HG03066 (cell line): ENCODE data around the gene WBP11.
"Not testable (repeated sequence)": the region's sequence is repeated elsewhere in the genome, so short reads cannot be mapped to it uniquely, and the experiment has no call there.

Experiments
- ATAC-seq: cut with Tn5 transposase; IDR thresholded peaks from one replicate; pipeline ENCODE4 v1.9.1; 2021; ENCODE audit warnings: low read depth; ENCODE audit not compliant: unreplicated experiment

WBP11 gene

GRCh38 chr12:14774074-14774905, 29.0 kb downstream of the WBP11 start:
- ATAC-seq, result peak; percentile 51

- peak; percentile 13 for ATAC-seq
Measured at GRCh38 chr12:14773685-14774073, 29.6 kb downstream of the WBP11 start.

GRCh38 chr12:14772946-14773345, 30.3 kb downstream of the WBP11 start:
- ATAC-seq, result no peak

GRCh38 chr12:14771651-14772137, 31.6 kb downstream of the WBP11 start:
- ATAC-seq, result no peak

DNA sequence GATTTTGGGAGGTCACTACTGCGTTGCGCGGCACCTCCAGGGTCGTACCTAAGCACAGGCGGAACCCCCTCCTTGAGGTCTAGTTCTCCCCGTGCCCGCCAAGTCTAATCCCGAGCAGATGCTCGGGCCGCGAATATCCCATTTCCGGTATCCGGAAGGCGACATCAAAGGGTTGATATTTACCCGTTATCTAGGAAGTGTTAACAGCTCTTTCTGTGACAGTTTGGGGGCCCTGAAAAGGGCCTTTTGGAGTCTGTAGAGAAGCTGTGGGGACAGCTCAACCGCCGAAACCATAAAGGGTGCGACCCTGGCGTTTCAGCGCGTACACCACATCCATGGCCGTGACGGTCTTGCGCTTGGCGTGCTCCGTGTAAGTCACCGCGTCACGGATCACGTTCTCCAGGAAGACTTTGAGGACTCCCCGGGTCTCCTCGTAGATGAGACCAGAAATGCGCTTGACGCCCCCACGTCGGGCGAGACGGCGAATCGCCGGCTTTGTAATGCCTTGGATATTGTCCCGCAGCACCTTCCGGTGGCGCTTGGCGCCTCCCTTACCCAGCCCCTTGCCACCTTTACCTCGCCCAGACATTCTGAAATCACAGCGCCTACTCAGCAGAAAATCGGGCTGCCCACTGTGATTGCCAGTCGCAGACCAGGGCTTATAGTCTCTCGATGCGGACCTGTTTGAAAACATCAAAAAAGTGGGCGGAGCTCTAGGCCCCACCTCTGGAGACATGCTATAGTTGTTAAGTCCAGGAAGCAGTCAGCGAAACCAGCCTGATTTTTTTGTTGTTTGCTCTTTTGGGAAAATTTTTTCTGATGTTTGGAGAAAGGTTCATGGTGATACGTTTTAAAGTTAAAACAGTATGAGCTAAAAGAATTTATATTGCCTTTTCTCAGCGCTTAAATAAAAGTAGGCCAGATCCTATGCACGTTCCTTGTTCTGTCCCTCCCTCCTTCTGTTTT, 32.5 kb downstream of the WBP11 start:
- peak; percentile 15 for ATAC-seq

DNA sequence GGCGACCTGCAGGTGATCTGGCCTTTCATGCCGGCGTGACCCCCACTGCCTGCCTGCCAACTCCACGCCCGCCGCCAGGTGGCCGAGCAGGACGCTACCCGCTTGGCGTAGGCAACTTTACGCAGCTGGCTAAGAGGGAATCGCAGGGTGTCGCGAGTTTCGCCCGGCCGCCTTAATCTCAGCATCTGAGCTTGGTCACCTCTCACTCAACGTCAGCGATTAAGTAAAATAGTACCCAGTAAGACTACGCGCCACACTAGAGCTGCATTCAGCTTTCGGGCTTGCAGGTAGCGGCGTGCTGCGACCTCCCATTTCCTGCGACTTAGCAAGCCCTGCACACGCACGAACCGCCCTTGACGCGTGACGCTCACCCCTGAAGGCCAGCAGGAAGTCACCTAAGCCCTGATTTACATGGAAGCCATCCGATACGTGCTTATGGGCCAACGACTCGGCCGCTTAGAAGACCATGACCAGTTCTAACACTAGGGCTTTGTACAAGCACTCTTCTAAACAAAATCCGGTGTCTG, 33.2 kb downstream of the WBP11 start:
- peak; percentile 35 for ATAC-seq

GRCh38 chr12:14769466-14769968, 33.8 kb downstream of the WBP11 start:
- no peak for ATAC-seq

DNA sequence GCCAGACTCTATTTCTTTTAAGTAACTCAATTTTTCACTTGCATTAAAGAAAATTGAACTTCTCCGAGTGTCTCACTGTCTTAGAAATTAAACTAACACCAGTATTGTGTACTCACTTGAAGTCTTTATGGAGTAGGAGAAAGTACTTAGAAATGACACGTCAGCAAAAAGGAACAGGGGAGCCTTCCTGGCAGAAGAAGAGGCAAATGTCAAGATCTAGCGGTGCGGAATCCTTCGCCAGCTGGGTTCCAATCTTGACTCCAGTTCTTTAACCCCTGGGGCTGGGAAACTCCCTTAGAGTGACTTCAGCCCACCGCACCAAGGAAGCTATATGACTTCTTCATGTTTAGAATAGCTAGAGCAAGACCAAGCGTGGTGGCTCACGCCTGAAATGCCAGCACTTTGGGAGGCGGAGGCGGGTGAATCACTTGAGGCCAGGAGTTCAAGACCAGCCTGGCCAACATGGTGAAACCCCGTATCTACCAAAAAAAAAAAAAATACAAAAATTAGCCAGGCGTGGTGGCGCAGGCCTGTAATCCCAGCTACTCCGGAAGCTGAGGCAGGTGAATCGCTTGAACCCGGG, 34.4 kb downstream of the WBP11 start:
- no peak for ATAC-seq

DNA sequence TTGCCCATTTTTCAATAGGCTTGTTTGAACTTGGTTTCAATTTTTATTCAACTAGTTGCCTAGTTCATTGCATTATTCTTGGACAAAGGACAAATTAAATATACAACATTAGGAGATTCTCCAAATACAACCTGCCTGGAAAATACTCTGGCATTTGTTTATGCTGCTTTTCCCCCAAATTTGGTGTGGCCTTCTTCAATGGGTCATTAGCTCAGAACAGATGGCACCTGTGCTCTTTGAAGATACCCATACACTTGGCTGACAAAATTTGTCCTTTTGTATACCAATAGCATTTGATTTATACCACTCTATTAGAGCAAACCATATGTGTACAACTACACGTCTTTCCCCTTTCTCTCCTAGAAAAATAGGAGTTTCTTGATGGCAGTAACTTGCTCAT, 35.7 kb downstream of the WBP11 start:
- ATAC-seq, result no peak

DNA sequence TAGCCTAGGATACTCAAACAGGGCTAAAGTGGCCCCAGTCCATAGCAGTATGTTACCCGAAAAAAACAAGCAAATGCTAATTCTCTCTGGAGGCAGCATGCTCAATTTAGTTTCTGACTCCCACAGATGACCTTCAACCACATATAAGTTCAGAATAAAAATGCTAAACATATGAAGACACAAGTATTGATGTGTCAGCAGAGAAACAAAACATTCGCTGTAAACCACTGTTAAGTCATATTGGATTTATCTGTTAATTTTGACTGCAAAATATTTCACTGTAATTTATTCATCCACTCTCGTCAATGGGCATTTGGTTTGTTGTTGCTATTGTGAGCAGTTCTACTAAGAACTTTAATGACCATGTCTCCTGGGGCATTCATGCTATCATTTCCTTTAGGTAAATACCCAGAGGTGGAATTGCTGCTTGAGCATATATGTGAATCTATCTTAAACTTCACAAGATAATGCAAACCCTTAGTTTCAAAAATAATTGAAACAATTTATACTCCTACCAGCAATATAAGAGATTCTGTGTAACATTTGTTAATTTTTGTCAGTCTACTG, 36.5 kb downstream of the WBP11 start:
- no peak for ATAC-seq

GRCh38 chr12:14766020-14766419, 37.3 kb downstream of the WBP11 start:
- not testable (repeated sequence) for ATAC-seq

GRCh38 chr12:14765398-14765797, 37.9 kb downstream of the WBP11 start:
- no peak for ATAC-seq

DNA sequence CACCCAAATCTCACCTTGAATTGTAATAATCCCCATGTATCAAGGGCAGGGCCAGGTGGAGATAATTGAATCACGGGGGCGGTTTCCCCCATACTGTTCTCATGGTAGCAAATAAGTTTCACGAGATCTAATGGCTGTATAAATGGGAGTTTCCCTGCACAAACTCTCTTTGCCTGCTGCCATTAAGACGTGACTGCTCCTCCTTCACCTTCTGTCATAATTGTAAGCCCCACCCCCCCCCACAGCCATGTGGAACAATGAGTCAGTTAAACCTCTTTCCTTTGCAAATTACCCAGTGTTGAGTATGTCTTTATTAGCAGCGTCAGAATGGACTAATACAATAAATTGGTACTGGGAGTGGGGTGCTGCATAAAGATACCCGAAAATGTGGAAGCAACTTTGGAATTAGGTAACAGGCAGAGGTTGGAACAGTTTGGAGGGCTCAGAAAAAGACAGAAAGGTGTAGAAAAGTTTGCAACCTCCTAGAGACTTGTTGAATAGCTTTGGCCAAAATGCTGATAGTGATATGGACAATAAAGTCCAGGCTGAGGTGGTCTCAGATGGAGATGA, 43.5 kb downstream of the WBP11 start:
- not testable (repeated sequence) for ATAC-seq

DNA sequence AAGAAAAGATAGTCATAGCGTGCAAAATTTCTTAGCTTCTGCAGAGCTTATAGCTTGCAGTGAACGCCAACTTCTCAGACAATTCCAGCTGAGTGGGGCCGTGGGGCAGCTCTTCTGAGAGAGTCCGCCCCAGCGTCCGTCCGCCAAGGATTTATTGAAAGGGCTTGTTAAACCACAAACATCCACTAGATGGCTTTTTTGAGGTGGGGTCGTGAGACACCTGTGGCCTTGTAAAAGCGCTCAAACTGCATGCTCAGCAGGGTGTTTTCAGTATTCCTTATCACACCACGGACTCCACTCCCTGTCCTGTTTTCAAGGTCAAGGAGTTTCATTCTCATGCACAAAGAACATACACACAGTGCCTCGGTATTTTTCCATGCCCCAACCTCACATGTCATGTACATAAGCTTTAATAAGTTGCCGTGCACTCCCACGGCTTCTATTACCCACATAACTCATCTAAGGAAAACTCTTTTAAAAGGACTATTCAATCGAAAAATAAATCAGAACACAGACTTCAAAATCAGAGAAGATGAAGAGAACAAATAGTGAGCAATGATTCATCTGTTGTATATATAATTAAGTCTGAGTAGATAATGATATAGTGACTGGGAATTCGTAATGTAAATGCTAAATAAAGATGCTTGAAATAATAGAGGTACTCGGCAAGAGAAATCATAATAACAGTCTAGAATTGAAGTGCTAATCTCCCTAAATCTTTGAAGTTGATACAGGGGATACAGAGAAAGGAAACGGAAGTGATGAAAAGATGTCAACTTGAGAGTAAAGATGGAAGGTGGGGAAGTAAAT, 46.7 kb downstream of the WBP11 start:
- ATAC-seq, result no peak

- no peak for ATAC-seq
Measured at GRCh38 chr12:14751986-14752385, 51.3 kb downstream of the WBP11 start.

- ATAC-seq, result no peak
Measured at GRCh38 chr12:14743061-14743460, 60.2 kb downstream of the WBP11 start.

DNA sequence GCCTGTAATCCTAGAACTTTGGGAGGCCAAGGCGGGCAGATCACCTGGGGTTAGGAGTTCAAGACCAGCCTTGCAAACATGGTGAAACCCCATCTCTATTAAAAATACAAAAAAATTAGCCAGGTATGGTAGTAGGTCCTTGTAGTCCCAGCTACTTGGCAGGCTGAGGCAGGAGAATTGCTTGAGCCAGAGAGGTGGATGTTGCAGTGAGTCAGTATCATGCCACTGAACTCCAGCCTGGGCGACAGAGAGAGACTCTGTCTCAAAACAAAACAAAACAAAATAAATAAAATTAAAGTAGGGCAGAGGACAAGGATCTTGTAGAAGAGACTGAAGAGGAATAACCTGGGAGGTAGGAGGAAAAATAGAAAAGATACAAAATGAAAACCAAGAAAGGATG, 61.3 kb downstream of the WBP11 start:
- no peak for ATAC-seq

DNA sequence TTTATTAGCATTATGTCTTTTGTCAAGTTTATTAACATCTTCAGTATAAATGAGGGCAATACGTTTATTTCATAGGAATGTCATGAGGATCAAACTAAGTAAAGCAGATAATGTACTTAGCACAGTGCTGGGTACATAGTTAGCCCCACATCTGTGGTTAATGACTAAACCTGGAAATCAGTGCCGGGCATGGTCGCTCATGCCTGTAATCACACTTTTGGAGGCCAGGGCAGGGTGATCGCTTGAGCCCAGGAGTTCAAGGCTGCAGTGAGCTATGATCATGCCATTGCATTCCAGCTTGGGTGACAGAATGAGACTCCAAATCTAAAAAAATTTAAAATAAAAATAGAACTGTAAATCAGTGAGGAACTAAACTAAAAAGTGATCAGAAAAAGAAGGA, 62.1 kb downstream of the WBP11 start:
- ATAC-seq, result no peak

DNA sequence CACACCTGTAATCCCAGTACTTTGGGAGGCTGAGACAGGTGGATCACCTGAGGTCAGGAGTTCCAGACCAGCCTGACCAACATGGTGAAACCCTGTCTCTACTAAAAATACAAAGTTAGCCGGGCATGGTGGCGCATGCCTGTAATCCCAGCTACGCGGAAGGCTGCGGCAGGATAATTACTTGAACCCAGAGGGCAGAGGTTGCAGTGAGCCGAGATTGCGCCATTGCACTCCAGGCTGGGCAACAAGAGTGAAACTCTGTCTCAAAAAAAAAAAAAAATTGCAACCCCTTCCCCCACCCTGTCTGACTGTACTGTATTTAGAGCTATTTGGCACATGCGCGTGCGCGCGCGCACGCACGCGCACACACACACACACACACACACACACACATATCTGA, 66.8 kb downstream of the WBP11 start:
- ATAC-seq, result not testable (repeated sequence)
